NCI-H510A treated with DMSO at 0.1 percent for 48 hours (cell line): ENCODE results near the gene PDE4B.
"Not testable (repeated sequence)": the region's sequence is repeated elsewhere in the genome, so short reads cannot be mapped to it uniquely, and the experiment has no call there.

Source experiments
- DNase-seq: peaks from one replicate; lab custom pipeline; 2025; lab: John Stamatoyannopoulos, UW

Gene PDE4B

GRCh38 chr1:66312271-66312990, 519.7 kb downstream of the PDE4B start:
- DNase-seq = no peak

GRCh38 chr1:66313429-66313828, 520.7 kb downstream of the PDE4B start:
- DNase-seq = no peak

DNA sequence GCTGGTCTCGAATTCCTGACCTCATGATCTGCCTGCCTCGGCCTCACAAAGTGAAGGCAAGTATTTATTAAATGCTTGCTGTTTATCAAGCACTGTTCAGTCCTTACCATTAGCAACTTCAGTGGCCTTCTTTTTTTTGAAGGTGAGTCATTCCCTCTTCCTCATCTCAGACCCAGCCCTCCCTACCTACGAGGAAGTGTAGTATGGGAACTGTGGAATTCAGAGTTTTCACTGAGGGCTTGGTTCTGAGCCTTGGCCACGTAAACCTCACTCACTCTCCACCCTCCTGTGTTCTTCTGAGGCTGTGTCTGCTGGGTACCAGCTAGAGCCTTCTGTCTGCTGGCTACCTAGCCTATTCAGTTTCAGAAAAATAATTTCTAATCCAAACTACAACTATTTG, 523.0 kb downstream of the PDE4B start:
- no peak for DNase-seq

- DNase-seq = no peak
Measured at GRCh38 chr1:66316464-66317247, 524.0 kb downstream of the PDE4B start.

- no peak for DNase-seq
Measured at GRCh38 chr1:66317248-66317515, 524.5 kb downstream of the PDE4B start.

- DNase-seq = no peak
Measured at GRCh38 chr1:66320231-66320630, 527.5 kb downstream of the PDE4B start.

GRCh38 chr1:66322462-66322861, 529.8 kb downstream of the PDE4B start:
- DNase-seq = not testable (repeated sequence)

DNA sequence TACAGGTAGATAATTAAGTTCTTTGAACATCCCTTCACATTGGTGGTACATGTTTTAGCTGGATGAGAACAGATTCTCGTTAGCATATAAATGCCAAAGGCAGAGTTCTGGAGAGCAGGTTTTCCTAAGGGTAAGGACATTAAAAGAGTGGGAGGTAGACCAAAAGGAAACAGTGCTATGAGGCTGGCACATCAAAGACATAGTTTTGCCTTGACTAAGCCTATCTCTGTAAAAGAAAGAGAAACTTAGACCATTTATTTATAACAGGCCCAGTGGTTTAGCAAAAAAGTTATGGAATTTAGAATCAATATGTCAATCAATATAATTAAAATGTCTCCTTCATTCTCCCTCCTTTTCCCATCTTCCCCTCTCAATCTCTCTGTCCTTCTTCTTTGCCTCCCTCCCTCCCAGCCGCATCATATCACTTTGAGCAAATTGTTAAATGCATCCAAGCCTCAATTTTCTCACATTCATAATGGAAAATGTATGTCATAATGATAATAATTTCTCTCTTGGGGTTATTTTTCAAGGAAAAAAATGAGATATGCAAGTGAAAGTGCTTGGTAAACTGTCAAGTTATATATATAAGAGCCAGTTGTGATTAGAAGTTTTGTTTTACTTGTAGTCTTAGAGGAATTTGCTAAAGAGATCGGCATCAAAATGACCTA, 531.4 kb downstream of the PDE4B start:
- no peak for DNase-seq

GRCh38 chr1:66325594-66326380, 533.1 kb downstream of the PDE4B start:
- DNase-seq = no peak

DNA sequence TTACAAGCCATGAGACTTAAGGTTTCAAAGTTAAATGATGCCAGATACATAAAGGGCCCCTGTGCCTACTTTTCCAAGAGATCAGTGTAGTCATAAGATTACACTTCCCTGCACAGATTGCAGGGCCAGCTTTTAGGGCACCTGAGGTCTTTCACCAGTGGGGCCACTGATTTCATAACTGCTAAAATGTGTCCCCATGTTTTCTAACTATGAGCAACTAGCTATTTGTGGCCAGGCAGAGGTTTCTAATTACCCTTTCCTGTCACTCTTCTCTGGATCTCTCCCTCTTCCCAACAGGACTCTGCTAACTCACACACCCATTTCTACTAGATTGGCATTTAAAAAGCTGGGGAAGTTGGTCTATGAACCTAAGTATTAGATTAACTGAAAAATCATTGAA, 534.2 kb downstream of the PDE4B start:
- DNase-seq = no peak

- no peak for DNase-seq
Measured at GRCh38 chr1:66327588-66327987, 534.9 kb downstream of the PDE4B start.

DNA sequence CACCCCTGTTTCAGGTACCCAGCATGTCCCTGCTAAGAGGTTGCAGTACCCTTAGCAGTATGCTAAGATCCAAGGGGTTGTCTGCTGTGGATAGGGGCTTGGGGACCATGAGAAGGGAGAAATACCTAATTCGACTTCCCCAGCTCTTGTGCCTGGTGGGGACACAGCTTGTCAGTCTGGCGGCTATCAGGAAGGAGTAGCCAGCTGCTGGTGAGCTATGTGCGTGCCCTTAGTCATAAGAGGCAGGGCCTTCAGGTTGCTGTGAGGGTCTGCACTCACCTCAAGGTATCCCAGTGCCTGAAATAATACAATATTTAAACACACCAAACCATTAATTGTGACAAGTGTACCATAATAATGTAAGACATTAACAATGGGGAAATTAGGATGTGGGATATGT, 536.2 kb downstream of the PDE4B start:
- no peak for DNase-seq

- DNase-seq = no peak
Measured at GRCh38 chr1:66330722-66331141, 538.0 kb downstream of the PDE4B start.

DNA sequence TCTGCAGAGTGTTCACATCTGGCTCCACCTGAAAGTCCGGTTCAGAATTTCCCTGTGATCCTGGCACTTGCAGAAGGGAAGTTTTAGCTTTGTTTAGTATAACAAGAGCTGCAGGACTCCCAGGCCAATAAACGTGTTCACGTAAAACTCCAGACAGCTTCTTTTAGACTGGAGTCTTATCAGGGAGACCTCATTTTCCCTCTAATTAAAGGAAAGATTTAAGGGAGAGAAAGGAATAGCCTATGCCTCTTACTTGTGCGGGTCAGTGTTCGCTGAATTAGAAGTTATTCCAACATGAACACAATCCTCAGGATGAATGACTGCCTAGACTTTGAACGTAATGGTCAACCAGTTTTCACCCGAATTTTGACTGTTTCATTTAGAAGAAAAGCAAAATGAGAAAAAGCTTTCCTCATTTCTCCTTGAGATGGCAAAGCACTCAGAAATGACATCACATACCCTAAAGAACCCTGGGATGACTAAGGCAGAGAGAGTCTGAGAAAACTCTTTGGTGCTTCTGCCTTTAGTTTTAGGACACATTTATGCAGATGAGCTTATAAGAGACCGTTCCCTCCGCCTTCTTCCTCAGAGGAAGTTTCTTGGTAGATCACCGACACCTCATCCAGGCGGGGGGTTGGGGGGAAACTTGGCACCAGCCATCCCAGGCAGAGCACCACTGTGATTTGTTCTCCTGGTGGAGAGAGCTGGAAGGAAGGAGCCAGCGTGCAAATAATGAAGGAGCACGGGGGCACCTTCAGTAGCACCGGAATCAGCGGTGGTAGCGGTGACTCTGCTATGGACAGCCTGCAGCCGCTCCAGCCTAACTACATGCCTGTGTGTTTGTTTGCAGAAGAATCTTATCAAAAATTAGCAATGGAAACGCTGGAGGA, 539.2 kb downstream of the PDE4B start:
- peak; percentile 51 for DNase-seq

DNA sequence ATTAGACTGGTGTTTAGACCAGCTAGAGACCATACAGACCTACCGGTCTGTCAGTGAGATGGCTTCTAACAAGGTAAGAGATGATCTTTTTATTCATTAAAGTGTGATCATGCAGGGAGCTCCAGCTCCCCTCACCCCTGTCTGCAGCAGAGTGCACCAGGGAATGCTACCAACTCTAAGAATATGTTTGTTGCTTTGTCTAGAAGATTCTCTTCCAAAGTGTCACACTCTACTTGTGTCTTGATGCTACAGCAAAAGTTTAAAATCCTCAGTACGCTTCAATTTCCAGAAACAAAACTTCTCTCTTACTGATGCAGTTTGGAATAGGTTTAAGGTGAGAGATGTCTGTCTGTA, 539.8 kb downstream of the PDE4B start:
- no peak for DNase-seq

DNA sequence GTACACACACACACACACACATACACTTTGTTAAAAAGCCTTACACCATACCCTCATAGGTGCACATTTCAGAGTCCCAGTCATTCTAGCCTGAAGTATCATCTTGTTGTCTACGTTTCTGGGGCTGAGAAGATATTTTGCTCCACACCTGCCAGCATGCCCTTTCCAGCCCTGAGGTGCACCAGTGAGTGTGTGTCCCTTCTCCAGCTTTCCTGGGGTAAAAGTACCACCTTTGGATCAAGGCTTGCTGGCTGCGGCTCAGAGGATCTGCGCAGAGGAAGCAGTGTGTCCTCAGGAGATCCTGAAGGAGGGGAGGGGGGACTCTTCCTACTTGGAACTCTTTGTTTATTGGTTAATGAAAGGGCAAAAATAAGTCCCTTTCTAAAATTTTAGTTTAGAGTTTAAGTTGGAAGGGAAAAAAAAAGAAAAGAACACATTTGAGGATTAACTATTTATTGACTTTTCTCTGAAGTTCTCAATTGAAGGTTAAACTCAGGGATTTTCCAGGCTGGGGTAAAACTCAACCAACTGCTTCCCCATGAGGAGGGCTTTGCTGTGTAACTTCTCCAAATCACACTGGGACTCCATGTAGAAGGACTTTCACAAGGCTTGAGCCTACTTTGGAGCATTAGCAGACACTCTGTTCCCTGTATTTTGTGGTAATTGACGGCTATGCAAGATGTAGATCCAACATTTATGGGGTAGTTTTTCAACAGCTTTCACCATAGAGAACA, 540.9 kb downstream of the PDE4B start:
- no peak for DNase-seq

GRCh38 chr1:66334318-66334717, 541.6 kb downstream of the PDE4B start:
- DNase-seq = no peak

GRCh38 chr1:66335125-66335524, 542.4 kb downstream of the PDE4B start:
- no peak for DNase-seq

GRCh38 chr1:66335859-66336640, 543.4 kb downstream of the PDE4B start:
- no peak for DNase-seq

GRCh38 chr1:66336641-66336990, 543.9 kb downstream of the PDE4B start:
- no peak for DNase-seq
